ENCODE measurements around the gene SALL3. TPM values are rescaled to one million over a fixed set of nuclear protein-coding genes. Genes with fewer than 3 reads are reported as not detected.

Gene SALL3
- total and polyA plus RNA-seq, 2 of the 8 experiments (the other 6 are each of a cell fraction or from before 2014, with no cell fraction given): 10.5 to 46.4 TPM

DNA sequence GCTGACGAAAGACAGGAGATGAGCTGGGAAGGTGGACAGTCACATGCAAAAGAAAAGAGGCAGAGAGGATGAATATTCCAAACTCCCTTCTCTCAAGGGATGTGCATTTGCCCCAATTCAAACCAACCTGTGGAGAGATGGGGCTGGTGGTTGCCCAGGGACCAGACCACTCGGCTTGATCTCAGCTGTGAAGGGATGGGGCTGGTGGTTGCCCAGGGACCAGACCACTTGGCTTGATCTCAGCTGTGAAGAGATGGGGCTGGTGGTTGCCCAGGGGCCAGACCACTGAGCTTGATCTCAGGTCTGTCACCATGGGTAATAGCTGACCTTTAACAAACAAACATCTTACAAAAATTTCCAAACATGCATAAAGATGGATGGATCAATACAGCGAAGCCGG, 42.5 kb upstream of the SALL3 start (continued):
- TF ChIP-seq, protein P1, sequence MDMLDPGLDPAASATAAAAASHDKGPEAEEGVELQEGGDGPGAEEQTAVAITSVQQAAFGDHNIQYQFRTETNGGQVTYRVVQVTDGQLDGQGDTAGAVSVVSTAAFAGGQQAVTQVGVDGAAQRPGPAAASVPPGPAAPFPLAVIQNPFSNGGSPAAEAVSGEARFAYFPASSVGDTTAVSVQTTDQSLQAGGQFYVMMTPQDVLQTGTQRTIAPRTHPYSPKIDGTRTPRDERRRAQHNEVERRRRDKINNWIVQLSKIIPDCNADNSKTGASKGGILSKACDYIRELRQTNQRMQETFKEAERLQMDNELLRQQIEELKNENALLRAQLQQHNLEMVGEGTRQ (IDR thresholded peaks at IDR 0.05; ENCODE audit: low read length): no peak
- TF ChIP-seq JUND (IDR thresholded peaks at IDR 0.05; ENCODE audit: low read length) (no peak), CTBP2 (IDR thresholded peaks at IDR 0.05; ENCODE audit: borderline replicate concordance, insufficient read depth, insufficient read length, low read length) (no peak), TAF1 (IDR thresholded peaks at IDR 0.05; ENCODE audit: low read depth, low read length) (no peak), MAFK (IDR thresholded peaks at IDR 0.05; ENCODE audit: low read depth, low read length) (no peak), BRCA1 (IDR thresholded peaks at IDR 0.05; ENCODE audit: low read depth, low read length) (no peak)
- TF ChIP-seq, protein P2, sequence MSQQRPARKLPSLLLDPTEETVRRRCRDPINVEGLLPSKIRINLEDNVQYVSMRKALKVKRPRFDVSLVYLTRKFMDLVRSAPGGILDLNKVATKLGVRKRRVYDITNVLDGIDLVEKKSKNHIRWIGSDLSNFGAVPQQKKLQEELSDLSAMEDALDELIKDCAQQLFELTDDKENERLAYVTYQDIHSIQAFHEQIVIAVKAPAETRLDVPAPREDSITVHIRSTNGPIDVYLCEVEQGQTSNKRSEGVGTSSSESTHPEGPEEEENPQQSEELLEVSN (IDR thresholded peaks at IDR 0.05): no peak
- TF ChIP-seq, protein P3, sequence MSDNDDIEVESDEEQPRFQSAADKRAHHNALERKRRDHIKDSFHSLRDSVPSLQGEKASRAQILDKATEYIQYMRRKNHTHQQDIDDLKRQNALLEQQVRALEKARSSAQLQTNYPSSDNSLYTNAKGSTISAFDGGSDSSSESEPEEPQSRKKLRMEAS (IDR thresholded peaks at IDR 0.05): no peak

All from H1 (cell line).